ENCODE results near the gene SYCP2. TPM values are rescaled to one million over a fixed set of nuclear protein-coding genes. Genes with fewer than 3 reads are reported as not detected.

Gene SYCP2
- total RNA-seq, 1 experiment from 2014 or later = 1.8 TPM

DNA sequence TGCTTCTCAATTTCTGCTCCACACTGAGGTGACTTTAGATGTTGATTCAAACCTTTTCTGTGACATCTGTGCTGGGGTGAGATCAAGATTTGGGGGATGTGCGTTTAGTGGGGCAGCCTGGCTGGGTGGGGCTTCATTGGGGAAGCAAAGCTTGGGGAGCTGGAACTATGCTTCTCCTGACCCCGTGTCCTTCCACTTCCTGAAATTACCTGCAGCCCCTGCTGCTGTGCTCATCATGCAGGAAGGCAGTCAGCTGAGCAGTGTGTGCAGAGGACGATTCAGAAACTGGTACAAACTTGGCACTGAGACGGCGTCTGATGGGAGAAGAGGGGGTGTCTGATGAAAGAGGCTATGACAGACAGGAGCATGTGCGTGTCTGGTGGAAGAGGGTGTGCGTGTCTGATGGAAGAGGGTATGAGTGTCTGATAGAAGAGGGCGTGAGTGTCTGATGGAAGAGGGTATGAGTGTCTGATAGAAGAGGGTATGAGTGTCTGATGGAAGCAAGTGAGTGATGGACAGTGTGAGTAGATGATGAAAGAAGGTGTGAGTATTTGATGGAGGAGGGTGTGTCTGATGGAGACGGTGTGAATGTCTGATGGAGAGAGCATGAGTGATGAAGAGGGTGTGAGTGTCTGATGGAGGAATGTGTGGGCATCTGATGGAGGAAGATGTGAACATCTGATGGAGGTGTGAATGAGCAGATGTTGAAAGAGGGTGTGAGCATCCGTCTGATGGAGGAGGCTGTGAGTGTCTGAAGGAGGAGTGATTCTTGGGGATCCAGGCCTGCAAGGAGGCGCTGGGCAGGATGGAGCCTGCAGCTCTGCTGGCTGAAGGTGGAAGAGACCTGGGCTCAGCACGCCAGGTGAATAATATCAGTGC, 103.4 kb downstream of the SYCP2 start:
- no peak for ATAC-seq
- Histone ChIP-seq H3K9ac (ENCODE audit: low read length) (no peak overlapping the region; the same call in 1 of the 2 replicates), H3K36me3 (ENCODE audit: low read depth, low read length) (no peaks in the 10 kb centered on the region), H3K79me2 (ENCODE audit: low read length) (no peaks in the 10 kb centered on the region), H3K9me2 (replicated peaks; ENCODE audit: low read length) (no peaks in the 10 kb centered on the region), H3K4me3 (ENCODE audit: low read length) (no peak overlapping the region), H3K4me2 (ENCODE audit: low read length) (peak overlapping the region; percentile 69), H4K20me1 (ENCODE audit: low read length) (no peaks in the 10 kb centered on the region), H3F3A (ENCODE audit: low read length, unreplicated experiment) (no peaks in the 10 kb centered on the region), H3K9me3 (ENCODE audit: low read length) (no peaks in the 10 kb centered on the region), H3K4me1 (ENCODE audit: insufficient read depth, low read length) (peaks cover 49% of the 10 kb centered on the region), H3K27me3 (ENCODE audit: low read length) (no peaks in the 10 kb centered on the region), H2AFZ (ENCODE audit: low read length) (no peak overlapping the region), H3K27ac (ENCODE audit: low read length) (peak overlapping the region; percentile 83)
- ChIA-PET POLR2A (ENCODE audit: unreplicated experiment) (interaction anchor here (1.2 kb wide), 1 partner anchor 46 kb away, joined by 3 read pairs; no protein-coding TSS in a partner anchor), CTCF (interaction anchor here (0.7 to 1.3 kb wide), 2 partner anchors 47 to 104 kb away, joined by 3 to 5 read pairs; no protein-coding TSS in a partner anchor)
- DNase-seq = no peak
- intact Hi-C loops (cut with micrococcal nuclease) = no loop called here
- TF ChIP-seq EZH2 (IDR thresholded peaks at IDR 0.05; ENCODE audit: low read length, unreplicated experiment) (no peak), EZH2phosphoT487 (IDR thresholded peaks at IDR 0.05; ENCODE audit: borderline replicate concordance, low read length) (no peak)
- TF ChIP-seq, protein P1, sequence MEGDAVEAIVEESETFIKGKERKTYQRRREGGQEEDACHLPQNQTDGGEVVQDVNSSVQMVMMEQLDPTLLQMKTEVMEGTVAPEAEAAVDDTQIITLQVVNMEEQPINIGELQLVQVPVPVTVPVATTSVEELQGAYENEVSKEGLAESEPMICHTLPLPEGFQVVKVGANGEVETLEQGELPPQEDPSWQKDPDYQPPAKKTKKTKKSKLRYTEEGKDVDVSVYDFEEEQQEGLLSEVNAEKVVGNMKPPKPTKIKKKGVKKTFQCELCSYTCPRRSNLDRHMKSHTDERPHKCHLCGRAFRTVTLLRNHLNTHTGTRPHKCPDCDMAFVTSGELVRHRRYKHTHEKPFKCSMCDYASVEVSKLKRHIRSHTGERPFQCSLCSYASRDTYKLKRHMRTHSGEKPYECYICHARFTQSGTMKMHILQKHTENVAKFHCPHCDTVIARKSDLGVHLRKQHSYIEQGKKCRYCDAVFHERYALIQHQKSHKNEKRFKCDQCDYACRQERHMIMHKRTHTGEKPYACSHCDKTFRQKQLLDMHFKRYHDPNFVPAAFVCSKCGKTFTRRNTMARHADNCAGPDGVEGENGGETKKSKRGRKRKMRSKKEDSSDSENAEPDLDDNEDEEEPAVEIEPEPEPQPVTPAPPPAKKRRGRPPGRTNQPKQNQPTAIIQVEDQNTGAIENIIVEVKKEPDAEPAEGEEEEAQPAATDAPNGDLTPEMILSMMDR (conservative IDR thresholded peaks at IDR 0.05; ENCODE audit: low read depth, low read length) = no peak
- BruUV-seq (replicated peaks) = TSS peak; percentile 35

DNA sequence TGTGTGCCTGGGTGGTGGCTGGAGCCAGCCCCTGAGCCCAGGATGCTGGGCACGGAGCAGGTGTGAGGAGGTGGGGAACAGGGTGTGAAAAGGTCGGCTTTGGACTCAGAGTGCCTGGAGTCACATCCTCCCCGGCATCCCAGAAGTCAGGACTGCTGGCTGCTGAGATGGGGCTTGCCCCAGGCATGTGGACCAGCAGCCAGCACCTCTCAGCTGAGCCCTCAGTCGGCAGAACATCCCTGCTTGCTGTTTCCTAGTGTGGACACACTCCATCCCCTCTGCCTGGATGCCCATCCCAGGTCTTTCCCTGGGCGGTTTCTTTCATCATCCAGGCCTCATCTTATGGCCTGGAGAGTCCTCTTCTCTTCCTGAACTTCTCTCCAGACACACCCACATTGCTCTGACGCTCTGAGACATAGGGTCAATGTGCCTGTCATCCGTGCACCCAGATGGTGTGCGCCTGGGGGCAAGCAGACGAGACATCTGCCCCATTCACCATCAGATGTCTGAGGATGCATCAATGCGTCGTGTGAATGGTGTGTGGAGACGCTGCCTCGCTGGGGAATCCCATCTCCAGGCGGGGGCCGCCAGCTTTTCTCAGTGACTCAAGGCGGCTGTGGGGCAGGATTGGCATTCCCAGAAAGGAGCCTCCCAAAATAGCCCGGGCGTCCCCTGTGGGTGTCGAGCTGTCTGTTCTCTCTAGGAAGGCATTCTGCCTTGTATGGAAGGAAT, 104.2 kb downstream of the SYCP2 start:
- Histone ChIP-seq H3K4me3 (ENCODE audit: low read length) (no peak overlapping the region), H3K9me2 (replicated peaks; ENCODE audit: low read length) (no peaks in the 10 kb centered on the region), H3K27ac (ENCODE audit: low read length) (no peak overlapping the region), H3K36me3 (ENCODE audit: low read depth, low read length) (no peaks in the 10 kb centered on the region), H2AFZ (ENCODE audit: low read length) (no peak overlapping the region), H3F3A (ENCODE audit: low read length, unreplicated experiment) (no peaks in the 10 kb centered on the region), H3K9ac (ENCODE audit: low read length) (no peak overlapping the region), H3K4me1 (ENCODE audit: insufficient read depth, low read length) (peaks cover 42% of the 10 kb centered on the region), H3K79me2 (ENCODE audit: low read length) (no peaks in the 10 kb centered on the region), H3K4me2 (ENCODE audit: low read length) (no peak overlapping the region), H4K20me1 (ENCODE audit: low read length) (no peaks in the 10 kb centered on the region), H3K27me3 (ENCODE audit: low read length) (no peaks in the 10 kb centered on the region), H3K9me3 (ENCODE audit: low read length) (no peaks in the 10 kb centered on the region)
- DNase-seq (no peak), ATAC-seq (no peak)
- TF ChIP-seq, protein P1 (conservative IDR thresholded peaks at IDR 0.05; ENCODE audit: low read depth, low read length) = no peak
- TF ChIP-seq EZH2 (IDR thresholded peaks at IDR 0.05; ENCODE audit: low read length, unreplicated experiment) (no peak), EZH2phosphoT487 (IDR thresholded peaks at IDR 0.05; ENCODE audit: borderline replicate concordance, low read length) (no peak)
- BruUV-seq (replicated peaks) = no TSS peak
- CTCF ChIA-PET = no interaction called here
- POLR2A ChIA-PET (ENCODE audit: unreplicated experiment) = interaction anchor here (0.6 kb wide), 1 partner anchor 172 kb away, joined by 6 read pairs; no protein-coding TSS in a partner anchor
- intact Hi-C loops (cut with micrococcal nuclease) = no loop called here

Data from PC-3 (cell line).